NB4 (cell line): ENCODE results near the gene FABP3.

ENCODE experiments used
- DNase-seq: peaks from one replicate; pipeline ENCODE4 v3.0.0; 2010; ENCODE audit warnings: low read depth
- H3K4me3 ChIP-seq: one replicate; pipeline ENCODE4 v1.5.1; 2011; ENCODE audit warnings: mild to moderate bottlenecking, low read depth, low read length, moderate library complexity
- CTCF ChIP-seq: IDR thresholded peaks from one replicate; pipeline ENCODE4 v1.5.1; 2012; ENCODE audit warnings: low read depth, low read length
- MAX ChIP-seq: IDR thresholded peaks from 2 replicates; pipeline ENCODE4 v1.6.1; 2011; ENCODE audit warnings: low read depth, low read length
- MYC ChIP-seq: IDR thresholded peaks from 2 replicates; pipeline ENCODE4 v1.6.1; 2011; ENCODE audit warnings: low read depth, low read length
- POLR2A ChIP-seq: IDR thresholded peaks from 2 replicates; pipeline ENCODE4 v1.6.1; 2011; ENCODE audit warnings: mild to moderate bottlenecking; ENCODE audit not compliant: insufficient read length; ENCODE audit errors: extremely low read depth

Gene FABP3

GRCh38 chr1:31336687-31337467, 36.0 kb downstream of the FABP3 start:
- TF ChIP-seq CTCF, result no peak
- TF ChIP-seq POLR2A, result no peak
- no peak for TF ChIP-seq MYC
- no peak for TF ChIP-seq MAX
- no peak for DNase-seq
- no peak overlapping the region for H3K4me3 ChIP-seq

GRCh38 chr1:31335007-31335406, 37.9 kb downstream of the FABP3 start:
- TF ChIP-seq CTCF (peak; percentile 47), POLR2A (no peak)
- H3K4me3 ChIP-seq, result no peak overlapping the region
- peak; percentile 53 for DNase-seq

- DNase-seq, result peak; percentile 10
These were observed 45.5 kb downstream of the FABP3 start for GRCh38 chr1:31327381-31327780.

GRCh38 chr1:31326461-31326860, 46.4 kb downstream of the FABP3 start:
- no peak for DNase-seq
- no peak overlapping the region for H3K4me3 ChIP-seq
- no peak for TF ChIP-seq CTCF
- TF ChIP-seq MYC, result no peak
- TF ChIP-seq POLR2A, result no peak
- TF ChIP-seq MAX, result no peak

More at GRCh38 chr1:31327381-31327780, 45.5 kb downstream of the FABP3 start:
- TF ChIP-seq MYC (no peak), CTCF (no peak)
- no peak overlapping the region for H3K4me3 ChIP-seq

GRCh38 chr1:31324992-31325391, 47.9 kb downstream of the FABP3 start:
- no peak for DNase-seq
- no peak overlapping the region for H3K4me3 ChIP-seq
- TF ChIP-seq MYC, result no peak

GRCh38 chr1:31324093-31324492, 48.8 kb downstream of the FABP3 start:
- H3K4me3 ChIP-seq, result no peak overlapping the region
- no peak for DNase-seq
- TF ChIP-seq MYC (no peak), MAX (no peak), POLR2A (no peak)

GRCh38 chr1:31318146-31318545, 54.7 kb downstream of the FABP3 start:
- TF ChIP-seq MAX (no peak), MYC (no peak), CTCF (no peak), POLR2A (no peak)
- no peak for DNase-seq
- no peak overlapping the region for H3K4me3 ChIP-seq
